Lower lobe of right lung (tissue), 2 donors: ENCODE data around the gene C1orf167. TPM values are rescaled to one million over a fixed set of nuclear protein-coding genes. Genes with fewer than 3 reads are reported as not detected.

Source experiments
- ATAC-seq, 2 donors: fragments of 200-7000 bp; cut with Tn5 transposase; one replicate each; pipeline ENCODE4 v1.9.1; 2020 to 2022; ENCODE audit warnings: mild to moderate bottlenecking in 2 of 2, moderate library complexity in 2 of 2
- DNase-seq: peaks from one replicate; pipeline ENCODE4 v3.0.0-alpha.2; 2020
- H3K27ac ChIP-seq: fragments of 200-600 bp; one replicate; pipeline ENCODE4 v1.8.0; 2022
- H3K27me3 ChIP-seq: fragments of 200-600 bp; one replicate; pipeline ENCODE4 v1.8.0; 2022; ENCODE audit warnings: low read depth
- H3K36me3 ChIP-seq: fragments of 200-600 bp; one replicate; pipeline ENCODE4 v1.8.0; 2022; ENCODE audit warnings: mild to moderate bottlenecking
- H3K4me1 ChIP-seq: fragments of 200-600 bp; one replicate; pipeline ENCODE4 v1.8.0; 2022
- H3K4me3 ChIP-seq: fragments of 200-600 bp; one replicate; pipeline ENCODE4 v1.8.0; 2022; ENCODE audit warnings: mild to moderate bottlenecking
- H3K9me3 ChIP-seq: fragments of 200-600 bp; one replicate; pipeline ENCODE4 v1.8.0; 2022
- intact Hi-C: fragments of 100-400 bp; cut with DNase I; formaldehyde crosslinking; loops from one replicate; pipeline ENCODE4 v1.11.0; 2022
- total RNA-seq: library from RNA; stranded (reverse); fragmentation: NEBNext Ultra II Directional; extraction: Animal tissue kit (Norgen Biotek cat#: 25700); gene quantifications from one replicate; pipeline ENCODE4 v1.2.1, GENCODE V29; 2021
- TF ChIP-seq, protein P1 (sequence below): fragments of 200-600 bp; IDR thresholded peaks from one replicate; pipeline ENCODE4 v1.8.0; 2022; ENCODE audit warnings: antibody characterized with exemption, mild to moderate bottlenecking
- donor health status: DM: no; HTN: yes; CAD: no; lungs with severe emphysema.

The C1orf167 gene
- total RNA-seq, 1 donor from 2014 or later: 2.2 TPM

DNA sequence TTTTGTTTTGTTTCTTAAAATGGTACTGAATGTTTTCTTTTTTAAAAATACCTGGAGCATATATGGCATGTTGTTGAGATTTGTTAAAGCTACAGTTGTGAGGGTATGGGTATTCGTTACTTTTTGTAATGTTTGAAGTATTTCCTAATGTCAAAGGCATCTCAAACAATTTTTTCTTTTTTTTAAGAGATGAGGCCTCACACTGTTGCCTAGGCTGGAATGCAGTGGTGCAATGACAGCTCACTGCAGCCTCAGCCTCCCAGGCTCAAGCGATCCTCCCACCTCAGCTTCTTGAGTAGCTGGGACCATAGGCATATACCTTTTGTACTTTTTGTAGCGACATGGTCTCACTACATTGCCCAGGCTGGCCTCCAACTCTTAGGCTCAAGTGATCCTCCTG is 60.1 kb downstream of the C1orf167 start:
- ATAC-seq: no peak
- Histone ChIP-seq H3K36me3 (peaks cover 100% of the 10 kb centered on the region), H3K27me3 (no peaks in the 10 kb centered on the region), H3K9me3 (no peaks in the 10 kb centered on the region), H3K4me1 (no peaks in the 10 kb centered on the region), H3K4me3 (no peak overlapping the region), H3K27ac (no peak overlapping the region)
- DNase-seq: no peak
- intact Hi-C loops: no loop called here
- TF ChIP-seq, protein P1, sequence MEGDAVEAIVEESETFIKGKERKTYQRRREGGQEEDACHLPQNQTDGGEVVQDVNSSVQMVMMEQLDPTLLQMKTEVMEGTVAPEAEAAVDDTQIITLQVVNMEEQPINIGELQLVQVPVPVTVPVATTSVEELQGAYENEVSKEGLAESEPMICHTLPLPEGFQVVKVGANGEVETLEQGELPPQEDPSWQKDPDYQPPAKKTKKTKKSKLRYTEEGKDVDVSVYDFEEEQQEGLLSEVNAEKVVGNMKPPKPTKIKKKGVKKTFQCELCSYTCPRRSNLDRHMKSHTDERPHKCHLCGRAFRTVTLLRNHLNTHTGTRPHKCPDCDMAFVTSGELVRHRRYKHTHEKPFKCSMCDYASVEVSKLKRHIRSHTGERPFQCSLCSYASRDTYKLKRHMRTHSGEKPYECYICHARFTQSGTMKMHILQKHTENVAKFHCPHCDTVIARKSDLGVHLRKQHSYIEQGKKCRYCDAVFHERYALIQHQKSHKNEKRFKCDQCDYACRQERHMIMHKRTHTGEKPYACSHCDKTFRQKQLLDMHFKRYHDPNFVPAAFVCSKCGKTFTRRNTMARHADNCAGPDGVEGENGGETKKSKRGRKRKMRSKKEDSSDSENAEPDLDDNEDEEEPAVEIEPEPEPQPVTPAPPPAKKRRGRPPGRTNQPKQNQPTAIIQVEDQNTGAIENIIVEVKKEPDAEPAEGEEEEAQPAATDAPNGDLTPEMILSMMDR: no peak

- Histone ChIP-seq H3K4me1 (no peaks in the 10 kb centered on the region), H3K4me3 (no peak overlapping the region), H3K36me3 (peaks cover 100% of the 10 kb centered on the region), H3K27me3 (no peaks in the 10 kb centered on the region), H3K27ac (no peak overlapping the region), H3K9me3 (no peaks in the 10 kb centered on the region)
- TF ChIP-seq, protein P1: no peak
- ATAC-seq (no peak), DNase-seq (no peak)
- intact Hi-C loops: no loop called here
These were observed 61.6 kb downstream of the C1orf167 start for GRCh38 chr1:11823366-11824137.

DNA sequence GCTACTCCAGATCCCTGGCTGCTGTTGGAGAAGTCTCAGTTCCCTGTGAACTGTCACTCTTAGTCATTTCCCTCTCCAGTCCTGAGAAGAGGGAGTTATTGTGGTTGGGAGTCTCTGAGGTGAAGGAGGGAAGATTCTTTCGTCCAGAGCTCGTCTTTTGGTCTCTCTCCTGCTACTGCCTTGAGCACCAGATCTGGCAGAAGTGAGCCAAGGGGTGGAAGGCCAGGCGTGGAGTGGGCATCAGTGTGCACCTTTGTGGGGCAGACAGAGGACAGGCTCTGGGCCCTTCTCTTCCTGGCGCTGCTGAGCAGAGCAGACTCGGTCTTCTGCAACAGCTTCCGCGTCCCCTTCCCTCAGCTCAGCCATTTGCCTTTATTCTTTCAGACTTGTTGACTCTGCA is 63.1 kb downstream of the C1orf167 start:
- H3K27ac ChIP-seq: no peak overlapping the region
- no peak overlapping the region for H3K4me3 ChIP-seq
- no peaks in the 10 kb centered on the region for H3K9me3 ChIP-seq
- no peaks in the 10 kb centered on the region for H3K27me3 ChIP-seq
- peaks cover 99% of the 10 kb centered on the region for H3K36me3 ChIP-seq
- no peaks in the 10 kb centered on the region for H3K4me1 ChIP-seq
- no peak for ATAC-seq
- TF ChIP-seq, protein P1: no peak
- DNase-seq: no peak
- intact Hi-C loops: no loop called here

GRCh38 chr1:11826946-11827345 is 65.0 kb downstream of the C1orf167 start:
- Histone ChIP-seq H3K4me3 (no peak overlapping the region), H3K36me3 (peaks cover 97% of the 10 kb centered on the region), H3K4me1 (no peaks in the 10 kb centered on the region), H3K9me3 (no peaks in the 10 kb centered on the region), H3K27me3 (no peaks in the 10 kb centered on the region), H3K27ac (no peak overlapping the region)
- ATAC-seq: no peak
- TF ChIP-seq, protein P1: no peak
- intact Hi-C loops: no loop called here
- no peak for DNase-seq

DNA sequence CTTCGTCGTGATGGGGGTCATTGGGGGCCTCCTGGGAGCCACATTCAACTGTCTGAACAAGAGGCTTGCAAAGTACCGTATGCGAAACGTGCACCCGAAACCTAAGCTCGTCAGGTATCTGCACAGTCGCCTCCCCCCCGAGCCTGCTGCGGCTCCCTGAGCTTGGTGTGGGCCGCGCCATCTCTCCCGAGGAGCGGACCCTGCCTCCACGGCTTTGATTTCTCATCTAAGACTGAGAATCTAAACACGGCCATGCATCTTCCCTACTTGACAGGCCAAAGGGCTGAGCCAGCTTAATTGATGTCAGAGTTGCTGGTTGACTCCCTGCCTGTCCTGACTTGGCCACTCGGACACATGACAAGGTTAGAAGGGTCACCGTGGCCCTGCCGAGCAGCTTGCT is 66.5 kb downstream of the C1orf167 start:
- no peaks in the 10 kb centered on the region for H3K4me1 ChIP-seq
- TF ChIP-seq, protein P1: no peak
- intact Hi-C loops: no loop called here
- H3K4me3 ChIP-seq: no peak overlapping the region
- H3K36me3 ChIP-seq: peaks cover 97% of the 10 kb centered on the region
- no peaks in the 10 kb centered on the region for H3K9me3 ChIP-seq
- ATAC-seq (no peak), DNase-seq (no peak)
- H3K27ac ChIP-seq: no peak overlapping the region
- H3K27me3 ChIP-seq: no peaks in the 10 kb centered on the region
